ENCODE results near the gene TSR1. TPM values are rescaled to one million over a fixed set of nuclear protein-coding genes. Genes with fewer than 3 reads are reported as not detected.

TSR1 gene
- total RNA-seq, 2 donors from 2014 or later = 15.9 to 25.3 TPM

GRCh38 chr17:2371183-2372130 is 35.2 kb upstream of the TSR1 start:
- intact Hi-C loops (cut with DNase I) = no loop called here
- ATAC-seq = no peak
- DNase-seq = no peak

GRCh38 chr17:2370211-2370589 is 33.9 kb upstream of the TSR1 start:
- intact Hi-C loops (cut with DNase I) = no loop called here
- DNase-seq (no peak), ATAC-seq (no peak)

GRCh38 chr17:2369551-2370210 is 33.4 kb upstream of the TSR1 start:
- ATAC-seq (peak; percentile 3 to 17), DNase-seq (no peak)
- intact Hi-C loops (cut with DNase I) = loop anchor here in 1 of 2 donors (10.0 kb wide), 1 partner anchor 45 kb away; no protein-coding TSS in a partner anchor

- DNase-seq (no peak), ATAC-seq (no peak)
- intact Hi-C loops (cut with DNase I) = loop anchor here in 1 of 2 donors (10.0 kb wide), 1 partner anchor 46 kb away; no protein-coding TSS in a partner anchor
These were observed 32.8 kb upstream of the TSR1 start for GRCh38 chr17:2369039-2369438.

GRCh38 chr17:2368359-2368758 is 32.1 kb upstream of the TSR1 start:
- intact Hi-C loops (cut with DNase I) = loop anchor here in 1 of 2 donors (10.0 kb wide), 1 partner anchor 46 kb away; no protein-coding TSS in a partner anchor
- no peak for DNase-seq
- peak in 1 of 2 donors; percentile 45 for ATAC-seq

GRCh38 chr17:2366747-2367494 is 30.7 kb upstream of the TSR1 start:
- intact Hi-C loops (cut with DNase I) = loop anchor here in 1 of 2 donors (10.0 kb wide), 1 partner anchor 48 kb away; no protein-coding TSS in a partner anchor
- ATAC-seq = no peak

GRCh38 chr17:2365132-2365531 is 28.9 kb upstream of the TSR1 start:
- DNase-seq = no peak
- intact Hi-C loops (cut with DNase I) = loop anchor here in 1 of 2 donors (10.0 kb wide), 1 partner anchor 50 kb away; no protein-coding TSS in a partner anchor
- ATAC-seq = no peak

More at GRCh38 chr17:2366747-2367494, 30.7 kb upstream of the TSR1 start:
- no peak for DNase-seq

GRCh38 chr17:2364763-2365116 is 28.5 kb upstream of the TSR1 start:
- ATAC-seq (no peak), DNase-seq (no peak)
- intact Hi-C loops (cut with DNase I) = loop anchor here in 1 of 2 donors (10.0 kb wide), 1 partner anchor 50 kb away; no protein-coding TSS in a partner anchor

GRCh38 chr17:2363851-2364762 is 27.9 kb upstream of the TSR1 start:
- ATAC-seq (peak; percentile 77 to 79), DNase-seq (peak; percentile 77)
- intact Hi-C loops (cut with DNase I) = loop anchor here in 1 of 2 donors (10.0 kb wide), 1 partner anchor 51 kb away; no protein-coding TSS in a partner anchor

GRCh38 chr17:2363318-2363717 is 27.1 kb upstream of the TSR1 start:
- DNase-seq (no peak), ATAC-seq (no peak)
- intact Hi-C loops (cut with DNase I) = loop anchor here in 1 of 2 donors (10.0 kb wide), 1 partner anchor 51 kb away; no protein-coding TSS in a partner anchor

GRCh38 chr17:2362881-2363280 is 26.6 kb upstream of the TSR1 start:
- DNase-seq = no peak
- intact Hi-C loops (cut with DNase I) = loop anchor here in 1 of 2 donors (10.0 kb wide), 1 partner anchor 52 kb away; no protein-coding TSS in a partner anchor
- ATAC-seq = no peak

GRCh38 chr17:2362416-2362815 is 26.2 kb upstream of the TSR1 start:
- ATAC-seq (no peak), DNase-seq (no peak)
- intact Hi-C loops (cut with DNase I) = loop anchor here in 1 of 2 donors (10.0 kb wide), 1 partner anchor 52 kb away; no protein-coding TSS in a partner anchor

- intact Hi-C loops (cut with DNase I) = loop anchor here in 1 of 2 donors (10.0 kb wide), 1 partner anchor 53 kb away; no protein-coding TSS in a partner anchor
- ATAC-seq (no peak), DNase-seq (no peak)
These were observed 25.8 kb upstream of the TSR1 start for GRCh38 chr17:2362016-2362415.

GRCh38 chr17:2361010-2361760 is 24.9 kb upstream of the TSR1 start:
- ATAC-seq (no peak), DNase-seq (no peak)
- intact Hi-C loops (cut with DNase I) = loop anchor here in 1 of 2 donors (10.0 kb wide), 1 partner anchor 54 kb away; no protein-coding TSS in a partner anchor

- ATAC-seq (no peak), DNase-seq (no peak)
- intact Hi-C loops (cut with DNase I) = no loop called here
These were observed 21.7 kb upstream of the TSR1 start for GRCh38 chr17:2357931-2358434.

- ATAC-seq = no peak
These were observed 21.0 kb upstream of the TSR1 start for GRCh38 chr17:2357237-2357636.

GRCh38 chr17:2354311-2354710 is 18.1 kb upstream of the TSR1 start:
- ATAC-seq = no peak
- DNase-seq = no peak
- intact Hi-C loops (cut with DNase I) = no loop called here

More at GRCh38 chr17:2357237-2357636, 21.0 kb upstream of the TSR1 start:
- intact Hi-C loops (cut with DNase I) = no loop called here
- no peak for DNase-seq

All from left cardiac atrium (tissue), 4 donors.